ENCODE results near the gene ZNF423.

ZNF423 gene

GRCh38 chr16:49688036-49688697 is 167.7 kb downstream of the ZNF423 start:
- no peak overlapping the region for H3K4me3 ChIP-seq (replicated peaks; ENCODE audit: low read depth, low read length)
- peaks cover 5% of the 10 kb centered on the region for H3K27me3 ChIP-seq (replicated peaks; ENCODE audit: control insufficient read depth, insufficient read depth, low read length)
- H3K36me3 ChIP-seq (ENCODE audit: control insufficient read depth, insufficient read depth, low read length): no peaks in the 10 kb centered on the region
- DNase-seq (ENCODE audit: extremely low read depth, insufficient read length): no peak
- TF ChIP-seq, protein P1, sequence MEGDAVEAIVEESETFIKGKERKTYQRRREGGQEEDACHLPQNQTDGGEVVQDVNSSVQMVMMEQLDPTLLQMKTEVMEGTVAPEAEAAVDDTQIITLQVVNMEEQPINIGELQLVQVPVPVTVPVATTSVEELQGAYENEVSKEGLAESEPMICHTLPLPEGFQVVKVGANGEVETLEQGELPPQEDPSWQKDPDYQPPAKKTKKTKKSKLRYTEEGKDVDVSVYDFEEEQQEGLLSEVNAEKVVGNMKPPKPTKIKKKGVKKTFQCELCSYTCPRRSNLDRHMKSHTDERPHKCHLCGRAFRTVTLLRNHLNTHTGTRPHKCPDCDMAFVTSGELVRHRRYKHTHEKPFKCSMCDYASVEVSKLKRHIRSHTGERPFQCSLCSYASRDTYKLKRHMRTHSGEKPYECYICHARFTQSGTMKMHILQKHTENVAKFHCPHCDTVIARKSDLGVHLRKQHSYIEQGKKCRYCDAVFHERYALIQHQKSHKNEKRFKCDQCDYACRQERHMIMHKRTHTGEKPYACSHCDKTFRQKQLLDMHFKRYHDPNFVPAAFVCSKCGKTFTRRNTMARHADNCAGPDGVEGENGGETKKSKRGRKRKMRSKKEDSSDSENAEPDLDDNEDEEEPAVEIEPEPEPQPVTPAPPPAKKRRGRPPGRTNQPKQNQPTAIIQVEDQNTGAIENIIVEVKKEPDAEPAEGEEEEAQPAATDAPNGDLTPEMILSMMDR (IDR thresholded peaks at IDR 0.05; ENCODE audit: insufficient read depth, low read length, poor library complexity, severe bottlenecking): no peak

- Histone ChIP-seq H3K36me3 (ENCODE audit: control insufficient read depth, insufficient read depth, low read length) (no peaks in the 10 kb centered on the region), H3K27me3 (replicated peaks; ENCODE audit: control insufficient read depth, insufficient read depth, low read length) (peaks cover 5% of the 10 kb centered on the region), H3K4me3 (replicated peaks; ENCODE audit: low read depth, low read length) (no peak overlapping the region)
- TF ChIP-seq, protein P1 (IDR thresholded peaks at IDR 0.05; ENCODE audit: insufficient read depth, low read length, poor library complexity, severe bottlenecking): no peak
- no peak for DNase-seq (ENCODE audit: extremely low read depth, insufficient read length)
These were observed 168.4 kb downstream of the ZNF423 start for GRCh38 chr16:49687476-49688002.

DNA sequence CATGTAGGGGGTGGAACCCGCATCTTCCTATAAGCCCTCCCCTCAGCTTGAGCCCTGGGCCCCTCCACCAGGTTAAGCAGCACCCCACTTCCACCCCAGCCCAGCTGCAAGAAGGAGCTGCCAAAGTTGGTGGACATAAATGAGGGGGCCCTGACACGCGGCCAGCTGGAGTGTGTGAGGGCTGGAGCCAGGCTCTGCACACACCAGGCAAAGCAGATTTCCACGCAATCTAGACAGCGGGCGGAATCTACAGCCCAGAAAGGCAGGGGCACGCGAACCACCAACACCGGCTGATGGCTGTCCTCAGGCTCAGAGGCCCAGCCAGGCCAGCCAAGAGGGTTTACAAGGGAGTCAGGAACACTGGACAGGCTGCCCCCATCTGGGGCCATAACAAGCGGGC is 171.2 kb downstream of the ZNF423 start:
- no peaks in the 10 kb centered on the region for H3K36me3 ChIP-seq (ENCODE audit: control insufficient read depth, insufficient read depth, low read length)
- DNase-seq (ENCODE audit: extremely low read depth, insufficient read length): no peak
- H3K27me3 ChIP-seq (replicated peaks; ENCODE audit: control insufficient read depth, insufficient read depth, low read length): peaks cover 4% of the 10 kb centered on the region
- no peak overlapping the region for H3K4me3 ChIP-seq (replicated peaks; ENCODE audit: low read depth, low read length)
- TF ChIP-seq, protein P1 (IDR thresholded peaks at IDR 0.05; ENCODE audit: insufficient read depth, low read length, poor library complexity, severe bottlenecking): no peak

DNA sequence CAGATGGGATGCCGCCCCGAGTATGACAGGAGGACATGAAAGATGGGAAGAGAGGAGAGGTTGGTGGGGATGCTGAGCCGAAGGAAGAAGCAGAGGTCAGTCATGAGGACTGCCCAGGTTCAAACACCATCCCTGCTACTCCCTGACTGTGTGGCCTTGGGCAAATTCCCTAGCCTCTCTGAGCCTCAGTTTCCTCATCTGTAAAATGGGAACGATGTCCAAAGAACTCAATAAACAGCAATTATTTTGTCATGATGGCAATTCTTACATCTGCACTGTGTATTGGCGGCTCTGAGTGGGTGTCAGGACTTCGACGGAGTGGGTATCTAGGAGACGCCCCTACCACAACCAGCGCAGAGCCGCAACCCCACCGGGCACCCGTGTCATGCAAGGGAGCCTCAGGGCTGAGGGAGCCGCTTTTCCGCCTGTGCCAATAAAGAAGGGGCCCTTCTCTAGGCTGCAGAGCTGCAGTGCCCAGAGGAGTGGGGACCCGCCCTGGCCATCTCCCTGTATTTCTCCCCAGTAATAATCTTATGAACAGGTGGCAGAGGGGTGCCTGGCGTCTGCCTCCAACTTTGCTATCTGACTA is 173.2 kb downstream of the ZNF423 start:
- TF ChIP-seq, protein P1 (IDR thresholded peaks at IDR 0.05; ENCODE audit: insufficient read depth, low read length, poor library complexity, severe bottlenecking): no peak
- peaks cover 4% of the 10 kb centered on the region for H3K27me3 ChIP-seq (replicated peaks; ENCODE audit: control insufficient read depth, insufficient read depth, low read length)
- H3K36me3 ChIP-seq (ENCODE audit: control insufficient read depth, insufficient read depth, low read length): no peaks in the 10 kb centered on the region
- no peak for DNase-seq (ENCODE audit: extremely low read depth, insufficient read length)
- no peak overlapping the region for H3K4me3 ChIP-seq (replicated peaks; ENCODE audit: low read depth, low read length)

DNA sequence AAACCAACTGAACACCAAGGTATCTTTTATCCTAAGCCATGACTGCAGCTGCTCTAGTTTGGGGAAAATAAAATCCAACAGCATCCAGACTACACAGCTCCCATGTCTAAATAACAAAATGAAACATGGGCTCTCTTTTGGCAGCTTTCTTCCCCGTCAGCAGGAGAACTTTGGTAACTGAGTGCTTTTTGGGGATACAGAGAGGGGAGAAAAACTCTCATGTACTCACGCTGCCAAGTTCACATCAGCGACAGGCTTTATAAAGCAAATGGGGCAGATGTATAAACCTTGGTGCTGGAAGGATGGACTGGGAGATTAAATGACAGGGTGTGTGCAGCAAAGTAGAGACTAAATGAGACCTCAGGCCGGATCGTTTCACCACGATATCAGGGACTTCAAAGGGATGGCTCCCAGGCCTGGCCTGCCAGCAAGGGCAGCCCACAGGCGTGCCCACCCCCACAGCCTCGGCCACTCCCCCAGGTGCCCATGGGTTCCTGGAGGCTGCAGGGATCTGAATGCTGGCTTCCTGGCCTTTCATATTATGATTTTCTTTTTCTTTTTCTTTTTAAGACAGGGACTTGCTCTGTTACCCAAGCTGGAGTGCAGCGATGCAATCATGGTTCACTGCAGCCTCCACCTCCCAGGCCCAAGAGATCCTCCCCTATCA is 174.6 kb downstream of the ZNF423 start:
- no peaks in the 10 kb centered on the region for H3K36me3 ChIP-seq (ENCODE audit: control insufficient read depth, insufficient read depth, low read length)
- peaks cover 2% of the 10 kb centered on the region for H3K27me3 ChIP-seq (replicated peaks; ENCODE audit: control insufficient read depth, insufficient read depth, low read length)
- H3K4me3 ChIP-seq (replicated peaks; ENCODE audit: low read depth, low read length): no peak overlapping the region
- TF ChIP-seq, protein P1 (IDR thresholded peaks at IDR 0.05; ENCODE audit: insufficient read depth, low read length, poor library complexity, severe bottlenecking): no peak
- DNase-seq (ENCODE audit: extremely low read depth, insufficient read length): no peak
